Liver (tissue), 5 donors: ENCODE measurements around the gene LRRN4CL. TPM values are rescaled to one million over a fixed set of nuclear protein-coding genes. Genes with fewer than 3 reads are reported as not detected.

Experiments
- polyA plus RNA-seq, 2 donors: library from polyadenylated mRNA; stranded (reverse) in 1 of 2; unstranded in 1 of 2; fragments of 200-250 nt in 1 of 2; fragments of >200 nt in 1 of 2; fragmentation: Nextera tagmentation in 1 of 2; extraction: Ambion mirVana in 1 of 2; gene quantifications; one replicate each; pipeline versions ENCODE4 v1.2.1 to v1.2.3, GENCODE V29; 2013 to 2015
- small RNA-seq: library from RNA; depleted of rRNA; stranded (forward); fragments of <200 nt; gene quantifications from one replicate; pipeline ENCODE3, GENCODE V24; 2014
- total RNA-seq, 2 donors: library from RNA; depleted of rRNA; stranded (reverse); fragments of >200 nt; gene quantifications; one replicate each; pipeline ENCODE4 v1.2.3, GENCODE V29; 2014
- donor health status: healthy.
- donor health status: healthy.
- donor health status: healthy.

Gene LRRN4CL
- total and polyA plus RNA-seq, 4 donors, result 0.06 to 0.08 TPM; not detected in 2

Small RNAs within 50 kb of the gene (small RNA-seq; reads per million reads assigned to genes)
- not detected for gene SNORA57

Other genes with a start within 250 kb of the LRRN4CL start
- 100 to 1,000 TPM in 1 of 2 donors, 10 to 100 TPM in 1; 53.6 to 110 TPM for gene AHNAK, start 142.7 kb downstream of the LRRN4CL start, total RNA-seq
- gene AHNAK, start 142.7 kb downstream of the LRRN4CL start, polyA plus RNA-seq, result 10 to 100 TPM; 22.6 to 22.7 TPM
- gene EEF1G, start 115.6 kb downstream of the LRRN4CL start, total RNA-seq, result 100 to 1,000 TPM; 373 to 640 TPM
- 100 to 1,000 TPM; 251 to 566 TPM for gene EEF1G, start 115.6 kb downstream of the LRRN4CL start, polyA plus RNA-seq
- 10 to 100 TPM in 1 of 2 donors, 1 to 10 TPM in 1; 5.6 to 12.1 TPM for gene TUT1, start 98.0 kb downstream of the LRRN4CL start, total RNA-seq
- gene TUT1, start 98.0 kb downstream of the LRRN4CL start, polyA plus RNA-seq, result 10 to 100 TPM; 15.2 to 15.8 TPM
- gene MTA2, start 87.7 kb downstream of the LRRN4CL start, total RNA-seq, result 10 to 100 TPM; 43.1 to 55.3 TPM
- gene MTA2, start 87.7 kb downstream of the LRRN4CL start, polyA plus RNA-seq, result 10 to 100 TPM in 1 of 2 donors, 1 to 10 TPM in 1; 4.4 to 21.4 TPM
- gene EML3, start 76.8 kb downstream of the LRRN4CL start, total RNA-seq, result 10 to 100 TPM in 1 of 2 donors, 1 to 10 TPM in 1; 6.0 to 17.2 TPM
- 10 to 100 TPM in 1 of 2 donors, 1 to 10 TPM in 1; 9.9 to 19.3 TPM for gene EML3, start 76.8 kb downstream of the LRRN4CL start, polyA plus RNA-seq
- 1 to 10 TPM in 1 of 2 donors, under 1 TPM in 1; 0.84 to 1.3 TPM for gene ROM1, start 76.3 kb downstream of the LRRN4CL start, total RNA-seq
- gene ROM1, start 76.3 kb downstream of the LRRN4CL start, polyA plus RNA-seq, result 1 to 10 TPM in 1 of 2 donors, under 1 TPM in 1; 0.86 to 3.9 TPM
- gene B3GAT3, start 67.5 kb downstream of the LRRN4CL start, total RNA-seq, result 10 to 100 TPM; 13.1 TPM
- 10 to 100 TPM; 22.5 to 29.2 TPM for gene B3GAT3, start 67.5 kb downstream of the LRRN4CL start, polyA plus RNA-seq
- gene GANAB, start 42.9 kb downstream of the LRRN4CL start, total RNA-seq, result 100 to 1,000 TPM; 130 to 209 TPM
- gene GANAB, start 42.9 kb downstream of the LRRN4CL start, polyA plus RNA-seq, result 100 to 1,000 TPM in 1 of 2 donors, 10 to 100 TPM in 1; 45.2 to 166 TPM
- gene INTS5, start 36.2 kb downstream of the LRRN4CL start, total RNA-seq, result 10 to 100 TPM; 12.7 to 17.5 TPM
- gene INTS5, start 36.2 kb downstream of the LRRN4CL start, polyA plus RNA-seq, result 10 to 100 TPM in 1 of 2 donors, 1 to 10 TPM in 1; 6.5 to 14.6 TPM
- 10 to 100 TPM; 16.5 to 17.7 TPM for gene C11orf98, start 24.3 kb downstream of the LRRN4CL start, total RNA-seq
- gene C11orf98, start 24.3 kb downstream of the LRRN4CL start, polyA plus RNA-seq, result 10 to 100 TPM; 43.8 to 49.9 TPM
- gene CSKMT, start 24.2 kb downstream of the LRRN4CL start, total RNA-seq, result 1 to 10 TPM; 1.8 to 2.5 TPM
- gene CSKMT, start 24.2 kb downstream of the LRRN4CL start, polyA plus RNA-seq, result 1 to 10 TPM; 2.1 to 2.4 TPM
- 1 to 10 TPM; 2.9 to 6.3 TPM for gene UQCC3, start 17.9 kb downstream of the LRRN4CL start, total RNA-seq
- gene UQCC3, start 17.9 kb downstream of the LRRN4CL start, polyA plus RNA-seq, result 10 to 100 TPM in 1 of 2 donors, 1 to 10 TPM in 1; 7.0 to 12.2 TPM
- gene LBHD1, start 17.3 kb downstream of the LRRN4CL start, total RNA-seq, result 1 to 10 TPM; 3.5 to 4.4 TPM
- 1 to 10 TPM; 1.6 to 3.4 TPM for gene LBHD1, start 17.3 kb downstream of the LRRN4CL start, polyA plus RNA-seq
- 10 to 100 TPM; 31.4 to 45.5 TPM for gene UBXN1, start 10.5 kb downstream of the LRRN4CL start, total RNA-seq
- 10 to 100 TPM; 36.8 to 45.7 TPM for gene UBXN1, start 10.5 kb downstream of the LRRN4CL start, polyA plus RNA-seq
- 10 to 100 TPM; 15.1 to 23.0 TPM for gene BSCL2, start 17.9 kb upstream of the LRRN4CL start, total RNA-seq
- 10 to 100 TPM; 34.5 to 40.0 TPM for gene BSCL2, start 17.9 kb upstream of the LRRN4CL start, polyA plus RNA-seq
- under 1 TPM in 1 of 2 donors, not detected in 1; 0.19 TPM for gene GNG3, start 18.1 kb upstream of the LRRN4CL start, total RNA-seq
- gene GNG3, start 18.1 kb upstream of the LRRN4CL start, polyA plus RNA-seq, result not detected
- gene HNRNPUL2, start 37.9 kb upstream of the LRRN4CL start, total RNA-seq, result 10 to 100 TPM; 14.0 to 17.0 TPM
- 10 to 100 TPM in 1 of 2 donors, 1 to 10 TPM in 1; 1.3 to 12.0 TPM for gene HNRNPUL2, start 37.9 kb upstream of the LRRN4CL start, polyA plus RNA-seq
- gene TTC9C, start 39.0 kb upstream of the LRRN4CL start, total RNA-seq, result 10 to 100 TPM; 12.0 to 16.1 TPM
- 10 to 100 TPM in 1 of 2 donors, 1 to 10 TPM in 1; 10.0 to 14.0 TPM for gene TTC9C, start 39.0 kb upstream of the LRRN4CL start, polyA plus RNA-seq
- gene ZBTB3, start 64.6 kb upstream of the LRRN4CL start, total RNA-seq, result 1 to 10 TPM; 5.9 to 6.4 TPM
- 1 to 10 TPM; 1.5 to 2.6 TPM for gene ZBTB3, start 64.6 kb upstream of the LRRN4CL start, polyA plus RNA-seq
- 10 to 100 TPM; 21.9 to 29.0 TPM for gene POLR2G, start 72.0 kb upstream of the LRRN4CL start, total RNA-seq
- 10 to 100 TPM; 42.4 to 46.9 TPM for gene POLR2G, start 72.0 kb upstream of the LRRN4CL start, polyA plus RNA-seq
- gene TAF6L, start 81.9 kb upstream of the LRRN4CL start, total RNA-seq, result 10 to 100 TPM in 1 of 2 donors, 1 to 10 TPM in 1; 8.5 to 25.2 TPM
- 10 to 100 TPM in 1 of 2 donors, 1 to 10 TPM in 1; 5.8 to 12.8 TPM for gene TAF6L, start 81.9 kb upstream of the LRRN4CL start, polyA plus RNA-seq
- gene TMEM179B, start 97.9 kb upstream of the LRRN4CL start, total RNA-seq, result 10 to 100 TPM; 21.1 to 28.4 TPM
- 10 to 100 TPM; 37.0 to 81.4 TPM for gene TMEM179B, start 97.9 kb upstream of the LRRN4CL start, polyA plus RNA-seq
- 10 to 100 TPM in 1 of 2 donors, 1 to 10 TPM in 1; 9.2 to 11.8 TPM for gene TMEM223, start 102.5 kb upstream of the LRRN4CL start, total RNA-seq
- 10 to 100 TPM; 14.2 to 23.8 TPM for gene TMEM223, start 102.5 kb upstream of the LRRN4CL start, polyA plus RNA-seq
- 10 to 100 TPM; 17.3 to 38.3 TPM for gene NXF1, start 115.9 kb upstream of the LRRN4CL start, total RNA-seq
- gene NXF1, start 115.9 kb upstream of the LRRN4CL start, polyA plus RNA-seq, result 10 to 100 TPM; 30.3 to 35.1 TPM
- gene STX5, start 142.5 kb upstream of the LRRN4CL start, total RNA-seq, result 10 to 100 TPM; 22.4 to 34.1 TPM
- 10 to 100 TPM; 13.6 to 29.8 TPM for gene STX5, start 142.5 kb upstream of the LRRN4CL start, polyA plus RNA-seq
- gene TEX54, start 143.3 kb upstream of the LRRN4CL start, total RNA-seq, result not detected
- 1 to 10 TPM in 1 of 2 donors, not detected in 1; 1.6 TPM for gene TEX54, start 143.3 kb upstream of the LRRN4CL start, polyA plus RNA-seq
- gene WDR74, start 150.1 kb upstream of the LRRN4CL start, total RNA-seq, result 10 to 100 TPM; 17.1 to 21.5 TPM
- 10 to 100 TPM; 19.6 to 22.5 TPM for gene WDR74, start 150.1 kb upstream of the LRRN4CL start, polyA plus RNA-seq
- 10 to 100 TPM; 48.1 to 59.5 TPM for gene SLC3A2, start 191.4 kb upstream of the LRRN4CL start, total RNA-seq
- 10 to 100 TPM; 34.3 to 53.9 TPM for gene SLC3A2, start 191.4 kb upstream of the LRRN4CL start, polyA plus RNA-seq
- not detected for gene CHRM1, start 231.8 kb upstream of the LRRN4CL start, total RNA-seq
- not detected for gene CHRM1, start 231.8 kb upstream of the LRRN4CL start, polyA plus RNA-seq